CD8-positive, alpha-beta memory T cell (primary cell): ENCODE results near the gene NDUFAF7. TPM values are rescaled to one million over a fixed set of nuclear protein-coding genes. Genes with fewer than 3 reads are reported as not detected.
A peak's percentile ranks its signal among the peaks of the same experiment; 100 is the strongest.

Source experiments
- CTCF ChIA-PET: fragments of 350-600 bp; sonication (Branson Sonifier 250); formaldehyde crosslinking; loops from one replicate; lab custom pipeline; 2021; ENCODE audit warnings: antibody characterized with exemption; lab: Charles Lee
- POLR2A ChIA-PET: fragments of 350-600 bp; sonication (Branson Sonifier 250); formaldehyde crosslinking; loops from one replicate; lab custom pipeline; 2021; ENCODE audit warnings: antibody characterized with exemption; lab: Charles Lee
- DNase-seq, 5 donors: peaks; one replicate each; pipeline versions ENCODE4 v3.0.0 to v3.0.0-alpha.2; 2020 to 2022; ENCODE audit warnings: mixed read lengths in 1 of 5
- H3K27ac ChIP-seq: one replicate; pipeline ENCODE4 v1.7.0; 2013; ENCODE audit warnings: low read depth, mild to moderate bottlenecking, low read length, moderate library complexity
- H3K27me3 ChIP-seq: 2 replicates; pipeline ENCODE4 v1.7.0; 2013; ENCODE audit warnings: low read length, mild to moderate bottlenecking; ENCODE audit not compliant: insufficient read depth, poor library complexity, severe bottlenecking
- H3K36me3 ChIP-seq: 2 replicates; pipeline ENCODE4 v1.7.0; 2013; ENCODE audit warnings: mild to moderate bottlenecking, low read length, moderate library complexity; ENCODE audit not compliant: insufficient read depth
- H3K4me1 ChIP-seq: 2 replicates; pipeline ENCODE4 v1.7.0; 2013; ENCODE audit warnings: mild to moderate bottlenecking, low read length, moderate library complexity; ENCODE audit not compliant: insufficient read depth
- H3K4me3 ChIP-seq: 2 replicates; pipeline ENCODE4 v1.7.0; 2013; ENCODE audit warnings: mild to moderate bottlenecking, low read length
- H3K9me3 ChIP-seq: 2 replicates; pipeline ENCODE4 v1.7.0; 2013; ENCODE audit warnings: mild to moderate bottlenecking, low read length
- H3K27ac Mint-ChIP-seq, 8 donors: one replicate each; pipeline ENCODE4 v1.8.0; 2020 to 2021; ENCODE audit warnings: mixed read lengths in 8 of 8, mild to moderate bottlenecking in 6 of 8, inconsistent platforms in 3 of 8, moderate library complexity in 3 of 8
- H3K27me3 Mint-ChIP-seq, 2 donors: one replicate each; pipeline ENCODE4 v1.8.0; 2020 to 2021; ENCODE audit warnings: mixed read lengths in 2 of 2, mild to moderate bottlenecking in 1 of 2, moderate library complexity in 1 of 2
- H3K36me3 Mint-ChIP-seq, 3 donors: one replicate each; pipeline ENCODE4 v1.8.0; 2020 to 2021; ENCODE audit warnings: mixed read lengths in 3 of 3, inconsistent platforms in 1 of 3, mild to moderate bottlenecking in 1 of 3
- H3K4me1 Mint-ChIP-seq, 3 donors: one replicate each; pipeline ENCODE4 v1.8.0; 2020 to 2021; ENCODE audit warnings: mixed read lengths in 3 of 3, inconsistent platforms in 1 of 3, mild to moderate bottlenecking in 1 of 3
- H3K4me3 Mint-ChIP-seq, 7 donors: one replicate each; pipeline ENCODE4 v1.8.0; 2020 to 2021; ENCODE audit warnings: mixed read lengths in 7 of 7, mild to moderate bottlenecking in 6 of 7, moderate library complexity in 4 of 7, inconsistent platforms in 2 of 7
- H3K9me3 Mint-ChIP-seq, 5 donors: one replicate each; pipeline ENCODE4 v1.8.0; 2020 to 2022; ENCODE audit warnings: mixed read lengths in 5 of 5, mild to moderate bottlenecking in 3 of 5, moderate library complexity in 2 of 5, inconsistent platforms in 1 of 5
- polyA plus RNA-seq: library from polyadenylated mRNA; unstranded; fragments of 300-500 nt; fragmentation: Illumina TruSeq; gene quantifications from one replicate; pipeline ENCODE4 v1.2.3, GENCODE V29; 2021
- total RNA-seq, 2 experiments: library from RNA; stranded (reverse); gene quantifications; one replicate each; pipeline ENCODE4 v1.2.3, GENCODE V29; 2021

NDUFAF7 gene
- total and polyA plus RNA-seq, 3 experiments from 2014 or later, result 6.8 to 20.4 (median 20.3) TPM

- H3K4me1 ChIP-seq, result no peaks in the 10 kb centered on the region
- no peak overlapping the region for H3K27ac ChIP-seq
- no peak overlapping the region for H3K4me3 ChIP-seq
- H3K4me1 Mint-ChIP-seq, result no peaks in the 10 kb centered on the region
- no peaks in the 10 kb centered on the region for H3K9me3 ChIP-seq
- no peak overlapping the region for H3K4me3 Mint-ChIP-seq
- H3K27me3 Mint-ChIP-seq, result no peaks in the 10 kb centered on the region
- peaks cover 5% of the 10 kb centered on the region for H3K36me3 ChIP-seq
- peaks cover 0 to 55% (median 9%) of the 10 kb centered on the region in 3 donors for H3K36me3 Mint-ChIP-seq
- ChIA-PET POLR2A (no interaction called here), CTCF (no interaction called here)
- no peaks in the 10 kb centered on the region for H3K27me3 ChIP-seq
- DNase-seq, result no peak
- H3K9me3 Mint-ChIP-seq, result no peaks in the 10 kb centered on the region
- H3K27ac Mint-ChIP-seq, result no peak overlapping the region
Measured at GRCh38 chr2:37274359-37274965, 43.0 kb downstream of the NDUFAF7 start.

DNA sequence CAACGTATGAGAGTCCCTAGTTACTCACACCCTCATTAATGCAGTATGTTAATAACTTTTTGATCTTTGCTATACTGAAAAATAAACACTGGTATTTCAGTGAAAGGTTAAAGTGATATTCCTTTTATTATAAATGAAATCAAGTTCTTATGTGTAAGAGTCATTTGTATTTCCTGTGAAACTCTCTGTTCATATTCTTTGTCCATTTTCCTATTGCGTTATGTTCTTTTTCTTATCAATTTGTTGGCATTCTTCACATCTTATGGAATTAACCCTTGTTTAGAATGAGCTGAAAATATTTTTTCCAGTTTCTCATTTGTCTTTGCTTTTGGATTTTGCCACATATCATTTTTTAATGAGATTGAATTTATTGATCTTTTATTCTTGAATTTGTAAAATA is 44.8 kb downstream of the NDUFAF7 start:
- no peaks in the 10 kb centered on the region for H3K27me3 Mint-ChIP-seq
- peaks cover 0 to 58% (median 6%) of the 10 kb centered on the region in 3 donors for H3K36me3 Mint-ChIP-seq
- Histone ChIP-seq H3K4me3 (no peak overlapping the region), H3K27ac (no peak overlapping the region), H3K27me3 (no peaks in the 10 kb centered on the region), H3K36me3 (peaks cover 5% of the 10 kb centered on the region), H3K9me3 (no peaks in the 10 kb centered on the region), H3K4me1 (no peaks in the 10 kb centered on the region)
- no peak overlapping the region for H3K4me3 Mint-ChIP-seq
- H3K4me1 Mint-ChIP-seq, result no peaks in the 10 kb centered on the region
- CTCF ChIA-PET, result no interaction called here
- DNase-seq, result no peak
- H3K9me3 Mint-ChIP-seq, result no peaks in the 10 kb centered on the region
- no peak overlapping the region for H3K27ac Mint-ChIP-seq
- POLR2A ChIA-PET, result no interaction called here

GRCh38 chr2:37281916-37282315 is 50.5 kb downstream of the NDUFAF7 start:
- Mint-ChIP-seq H3K27ac (no peak overlapping the region), H3K4me1 (no peaks in the 10 kb centered on the region), H3K4me3 (no peak overlapping the region), H3K27me3 (no peaks in the 10 kb centered on the region), H3K9me3 (no peaks in the 10 kb centered on the region), H3K36me3 (peaks cover 0 to 50% (median 3%) of the 10 kb centered on the region in 3 donors)
- H3K27ac ChIP-seq, result no peak overlapping the region
- no peaks in the 10 kb centered on the region for H3K4me1 ChIP-seq
- CTCF ChIA-PET, result no interaction called here
- no peaks in the 10 kb centered on the region for H3K36me3 ChIP-seq
- POLR2A ChIA-PET, result no interaction called here
- DNase-seq, result no peak
- no peak overlapping the region for H3K4me3 ChIP-seq
- H3K27me3 ChIP-seq, result no peaks in the 10 kb centered on the region
- H3K9me3 ChIP-seq, result no peaks in the 10 kb centered on the region

GRCh38 chr2:37282746-37283145 is 51.3 kb downstream of the NDUFAF7 start:
- no peaks in the 10 kb centered on the region for H3K27me3 ChIP-seq
- no peak for DNase-seq
- POLR2A ChIA-PET, result no interaction called here
- H3K36me3 ChIP-seq, result no peaks in the 10 kb centered on the region
- no peaks in the 10 kb centered on the region for H3K4me1 Mint-ChIP-seq
- H3K9me3 Mint-ChIP-seq, result no peaks in the 10 kb centered on the region
- CTCF ChIA-PET, result no interaction called here
- H3K4me3 ChIP-seq, result no peak overlapping the region
- H3K27ac Mint-ChIP-seq, result peak overlapping the region in 2 of 8 donors; percentile 0 to 5
- no peaks in the 10 kb centered on the region for H3K27me3 Mint-ChIP-seq
- H3K4me1 ChIP-seq, result no peaks in the 10 kb centered on the region
- H3K4me3 Mint-ChIP-seq, result no peak overlapping the region
- H3K27ac ChIP-seq, result no peak overlapping the region
- no peaks in the 10 kb centered on the region for H3K9me3 ChIP-seq
- H3K36me3 Mint-ChIP-seq, result peaks cover 0 to 48% (median 7%) of the 10 kb centered on the region in 3 donors

DNA sequence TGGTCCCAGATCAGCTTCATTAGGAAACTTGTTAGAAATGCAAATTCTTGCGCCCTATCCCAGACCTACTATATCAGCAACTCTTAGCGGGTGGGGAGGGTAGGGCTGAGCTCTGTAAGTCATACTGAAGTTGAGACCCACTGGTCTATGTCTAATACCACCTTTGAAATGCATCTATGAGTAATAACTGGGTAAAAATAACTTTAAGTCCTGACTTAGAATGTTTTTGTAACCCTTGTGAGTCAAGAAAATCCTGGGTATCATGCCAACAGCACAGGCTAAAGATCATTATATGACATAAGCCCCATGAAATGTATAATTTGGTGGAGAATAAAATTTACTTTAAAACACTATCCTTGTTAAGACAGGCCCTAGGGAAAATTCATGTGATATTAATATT is 51.7 kb downstream of the NDUFAF7 start:
- Histone ChIP-seq H3K9me3 (no peaks in the 10 kb centered on the region), H3K36me3 (no peaks in the 10 kb centered on the region), H3K4me1 (no peaks in the 10 kb centered on the region), H3K27me3 (no peaks in the 10 kb centered on the region), H3K4me3 (no peak overlapping the region), H3K27ac (no peak overlapping the region)
- H3K9me3 Mint-ChIP-seq, result no peaks in the 10 kb centered on the region
- no peak for DNase-seq
- no peak overlapping the region for H3K4me3 Mint-ChIP-seq
- H3K27ac Mint-ChIP-seq, result peak overlapping the region in 1 of 8 donors; percentile 5
- H3K36me3 Mint-ChIP-seq, result peaks cover 3 to 52% (median 9%) of the 10 kb centered on the region in 3 donors
- H3K27me3 Mint-ChIP-seq, result no peaks in the 10 kb centered on the region
- ChIA-PET CTCF (interaction anchor here (1.2 kb wide), 1 partner anchor 114 kb away, joined by 3 read pairs; no protein-coding TSS in a partner anchor), POLR2A (no interaction called here)
- H3K4me1 Mint-ChIP-seq, result no peaks in the 10 kb centered on the region

GRCh38 chr2:37284381-37284780 is 52.9 kb downstream of the NDUFAF7 start:
- no peaks in the 10 kb centered on the region for H3K36me3 ChIP-seq
- no peaks in the 10 kb centered on the region for H3K27me3 Mint-ChIP-seq
- H3K27ac ChIP-seq, result no peak overlapping the region
- no peak overlapping the region for H3K27ac Mint-ChIP-seq
- H3K4me1 Mint-ChIP-seq, result no peaks in the 10 kb centered on the region
- no peaks in the 10 kb centered on the region for H3K9me3 Mint-ChIP-seq
- DNase-seq, result no peak
- H3K27me3 ChIP-seq, result no peaks in the 10 kb centered on the region
- H3K9me3 ChIP-seq, result no peaks in the 10 kb centered on the region
- no peak overlapping the region for H3K4me3 ChIP-seq
- H3K4me1 ChIP-seq, result no peaks in the 10 kb centered on the region
- H3K36me3 Mint-ChIP-seq, result peaks cover 4 to 51% (median 9%) of the 10 kb centered on the region in 3 donors
- ChIA-PET POLR2A (no interaction called here), CTCF (interaction anchor here (0.6 to 1.2 kb wide), 2 partner anchors 115 to 1130 kb away, joined by 3 read pairs; no protein-coding TSS in a partner anchor)
- no peak overlapping the region for H3K4me3 Mint-ChIP-seq

- no peak overlapping the region for H3K27ac Mint-ChIP-seq
- Histone ChIP-seq H3K4me3 (no peak overlapping the region), H3K27ac (no peak overlapping the region), H3K36me3 (no peaks in the 10 kb centered on the region), H3K9me3 (no peaks in the 10 kb centered on the region), H3K27me3 (no peaks in the 10 kb centered on the region), H3K4me1 (no peaks in the 10 kb centered on the region)
- H3K9me3 Mint-ChIP-seq, result no peaks in the 10 kb centered on the region
- H3K4me3 Mint-ChIP-seq, result no peak overlapping the region
- H3K36me3 Mint-ChIP-seq, result peaks cover 7 to 50% (median 18%) of the 10 kb centered on the region in 3 donors
- peaks cover 0 to 2% (median 0%) of the 10 kb centered on the region in 3 donors for H3K4me1 Mint-ChIP-seq
- CTCF ChIA-PET, result no interaction called here
- DNase-seq, result no peak
- POLR2A ChIA-PET, result no interaction called here
- H3K27me3 Mint-ChIP-seq, result no peaks in the 10 kb centered on the region
Measured at GRCh38 chr2:37287966-37288365, 56.5 kb downstream of the NDUFAF7 start.

DNA sequence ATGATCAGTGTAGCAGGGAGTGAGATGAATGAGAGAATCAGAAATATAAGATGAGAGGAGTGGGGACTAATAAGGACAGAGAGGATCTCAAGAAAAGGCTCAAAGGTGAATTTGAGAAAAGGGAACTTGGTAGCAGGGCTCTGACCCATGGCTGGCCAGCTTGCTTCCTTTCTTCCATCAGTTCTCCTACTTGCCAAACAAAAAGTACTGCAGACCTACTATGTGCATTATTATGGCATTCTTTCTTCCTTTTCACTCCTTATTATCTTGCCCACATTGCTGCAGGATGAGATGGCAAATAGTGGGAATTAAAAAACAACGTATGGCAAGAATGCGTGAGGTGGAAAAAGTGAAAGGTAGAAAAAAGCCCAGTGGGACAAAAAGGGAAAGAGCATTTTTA is 60.2 kb downstream of the NDUFAF7 start:
- DNase-seq, result no peak
- CTCF ChIA-PET, result no interaction called here
- peaks cover 7 to 39% (median 19%) of the 10 kb centered on the region in 3 donors for H3K36me3 Mint-ChIP-seq

More for the DNA sequence above, 60.2 kb downstream of the NDUFAF7 start:
- no peaks in the 10 kb centered on the region for H3K4me1 ChIP-seq
- Mint-ChIP-seq H3K27me3 (no peaks in the 10 kb centered on the region), H3K4me1 (peaks cover 5 to 13% (median 7%) of the 10 kb centered on the region in 3 donors), H3K4me3 (no peak overlapping the region), H3K27ac (peak overlapping the region in 2 of 8 donors; percentile 10 to 62), H3K9me3 (no peaks in the 10 kb centered on the region)
- POLR2A ChIA-PET, result no interaction called here
- no peak overlapping the region for H3K27ac ChIP-seq
- H3K9me3 ChIP-seq, result no peaks in the 10 kb centered on the region
- no peaks in the 10 kb centered on the region for H3K27me3 ChIP-seq
- H3K4me3 ChIP-seq, result no peak overlapping the region
- no peaks in the 10 kb centered on the region for H3K36me3 ChIP-seq
